Subcutaneous abdominal adipose tissue (tissue), 5 donors: Measurements from ENCODE around the gene ITPR3.

Source experiments
- H3K27ac ChIP-seq: one replicate; pipeline ENCODE4 v1.7.0; 2013; ENCODE audit warnings: low read depth, mild to moderate bottlenecking, inconsistent platforms, low read length, moderate library complexity
- H3K27me3 ChIP-seq, 5 donors: one replicate each; pipeline ENCODE4 v1.7.0; 2013; ENCODE audit warnings: low read length in 5 of 5, inconsistent platforms in 1 of 5; ENCODE audit not compliant: control insufficient read depth in 5 of 5, insufficient read depth in 4 of 5
- H3K36me3 ChIP-seq, 5 donors: one replicate each; pipeline ENCODE4 v1.7.0; 2013; ENCODE audit warnings: low read length in 5 of 5; ENCODE audit not compliant: control insufficient read depth in 5 of 5, insufficient read depth in 5 of 5
- H3K4me1 ChIP-seq, 5 donors: one replicate each; pipeline ENCODE4 v1.7.0; 2013; ENCODE audit warnings: low read length in 5 of 5, mild to moderate bottlenecking in 3 of 5, moderate library complexity in 1 of 5; ENCODE audit not compliant: control insufficient read depth in 5 of 5, insufficient read depth in 5 of 5
- H3K4me3 ChIP-seq, 5 donors: one replicate each; pipeline ENCODE4 v1.7.0; 2013; ENCODE audit warnings: low read length in 5 of 5, low read depth in 1 of 5
- H3K9ac ChIP-seq, 5 donors: one replicate each; pipeline ENCODE4 v1.7.0; 2013; ENCODE audit warnings: low read length in 5 of 5, mild to moderate bottlenecking in 4 of 5, moderate library complexity in 3 of 5
- H3K9me3 ChIP-seq, 5 donors: one replicate each; pipeline ENCODE4 v1.7.0; 2013; ENCODE audit warnings: low read length in 5 of 5; ENCODE audit not compliant: control insufficient read depth in 5 of 5
- donor health status: healthy.
- donor health status: healthy.
- donor health status: healthy.
- donor health status: healthy.
- donor health status: healthy.

ITPR3 gene

DNA sequence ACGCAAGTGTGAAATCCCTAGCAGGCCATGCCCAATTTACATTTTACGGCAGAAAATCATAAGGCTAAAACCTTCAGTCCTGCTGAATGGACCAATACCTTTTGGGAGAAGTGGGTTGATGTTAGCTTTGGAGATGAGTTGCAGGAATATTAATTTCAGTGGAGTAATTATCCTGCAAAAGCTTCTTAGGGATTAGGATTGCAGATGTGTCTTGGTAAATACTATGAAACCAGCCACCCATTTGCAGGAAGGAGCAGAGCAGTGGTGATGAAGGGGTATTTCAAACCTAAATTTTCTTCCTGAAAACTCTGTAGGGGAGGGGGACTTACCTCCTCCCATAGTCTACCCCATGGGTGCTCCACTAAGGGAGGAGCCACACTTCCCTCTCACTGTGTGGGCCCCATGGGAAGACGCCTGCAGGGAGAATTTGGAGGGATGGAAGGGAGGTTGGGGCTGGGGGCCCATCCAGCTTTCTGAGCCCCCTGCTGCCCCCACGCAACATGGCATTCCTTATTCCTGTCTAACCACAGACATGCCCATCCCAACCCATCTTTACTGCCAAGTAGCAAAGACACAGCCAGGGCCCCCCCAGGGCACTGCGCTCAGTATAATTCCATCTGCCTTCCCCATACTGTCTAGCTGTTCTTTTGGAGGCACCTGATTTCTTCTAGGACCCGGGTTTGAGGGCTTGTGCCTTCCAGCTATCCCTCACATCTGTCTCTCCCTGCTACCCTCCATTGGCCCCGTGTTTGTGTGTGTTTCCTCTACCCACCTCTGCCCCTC lies 105.0 kb downstream of the ITPR3 start:
- Histone ChIP-seq H3K9ac (no peak overlapping the region), H3K36me3 (no peaks in the 10 kb centered on the region), H3K4me3 (no peak overlapping the region), H3K9me3 (no peaks in the 10 kb centered on the region), H3K27ac (no peak overlapping the region), H3K27me3 (peaks cover 3 to 18% (median 11%) of the 10 kb centered on the region in 5 donors), H3K4me1 (peaks cover 0 to 16% (median 0%) of the 10 kb centered on the region in 5 donors)

DNA sequence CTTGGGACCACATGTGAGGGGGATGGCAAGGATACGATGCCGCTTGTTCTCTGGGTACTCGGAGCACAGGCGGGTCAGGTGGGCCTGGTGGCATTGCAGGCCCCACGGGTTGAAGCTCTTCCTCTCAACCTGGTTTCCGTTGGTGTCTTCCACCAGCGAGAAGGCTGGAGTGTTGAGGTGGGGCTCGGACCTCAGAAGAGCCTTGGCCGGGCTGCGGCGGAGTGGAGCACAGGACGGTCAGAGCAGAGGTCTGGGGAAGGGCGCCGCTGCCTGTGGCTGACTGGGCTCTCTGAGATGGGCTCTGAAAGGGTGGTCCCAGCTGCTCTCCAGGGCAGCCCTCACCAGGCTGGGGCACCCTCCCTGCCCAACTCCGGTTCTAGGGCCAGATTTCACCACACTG lies 105.6 kb downstream of the ITPR3 start:
- Histone ChIP-seq H3K4me1 (peaks cover 0 to 16% (median 0%) of the 10 kb centered on the region in 5 donors), H3K4me3 (no peak overlapping the region), H3K27me3 (peaks cover 3 to 16% (median 11%) of the 10 kb centered on the region in 5 donors), H3K9me3 (no peaks in the 10 kb centered on the region), H3K27ac (no peak overlapping the region), H3K36me3 (no peaks in the 10 kb centered on the region), H3K9ac (no peak overlapping the region)

DNA sequence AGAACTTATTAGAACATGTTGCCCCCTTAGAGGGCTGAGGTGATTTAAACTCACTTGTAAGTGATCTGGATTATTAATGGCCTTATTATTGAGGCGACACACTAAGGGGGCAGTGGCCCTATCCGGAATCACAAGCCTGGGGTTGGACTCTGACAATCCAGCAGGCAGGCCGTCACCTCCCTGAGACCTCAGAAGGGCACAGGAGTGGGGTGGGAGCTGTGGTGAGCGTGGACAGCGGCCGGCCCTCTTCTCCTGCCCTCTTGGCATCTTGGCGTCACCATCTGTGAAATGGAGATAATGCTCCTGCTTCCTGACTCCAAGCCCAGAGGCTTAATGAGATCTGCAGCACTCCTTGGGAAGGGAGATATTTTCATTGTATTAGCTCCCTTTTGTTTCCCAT lies 106.0 kb downstream of the ITPR3 start:
- no peak overlapping the region for H3K27ac ChIP-seq
- H3K36me3 ChIP-seq, result no peaks in the 10 kb centered on the region
- peaks cover 3 to 15% (median 8%) of the 10 kb centered on the region in 5 donors for H3K27me3 ChIP-seq
- peaks cover 0 to 16% (median 0%) of the 10 kb centered on the region in 5 donors for H3K4me1 ChIP-seq
- H3K9me3 ChIP-seq, result no peaks in the 10 kb centered on the region
- no peak overlapping the region for H3K4me3 ChIP-seq
- H3K9ac ChIP-seq, result no peak overlapping the region

DNA sequence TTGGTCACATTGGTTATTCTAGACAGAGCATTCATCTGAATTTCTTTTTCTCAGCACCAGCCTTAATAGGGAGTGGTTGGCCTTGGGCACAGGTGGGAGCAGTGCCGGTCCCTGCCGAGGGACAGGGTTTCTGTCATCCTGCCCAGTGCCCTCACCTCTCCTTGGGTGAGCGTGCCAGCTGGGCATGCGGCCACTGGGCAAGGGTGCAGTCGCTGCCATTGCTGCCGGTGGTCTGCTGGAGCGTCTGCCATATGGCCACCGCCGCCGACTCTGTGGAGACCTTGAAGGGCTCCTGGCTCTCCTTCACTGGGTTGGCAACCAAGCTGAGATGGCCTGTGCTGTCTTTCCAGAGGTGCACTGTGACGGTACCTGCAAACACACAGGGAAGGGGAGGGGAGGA lies 106.8 kb downstream of the ITPR3 start:
- Histone ChIP-seq H3K9ac (no peak overlapping the region), H3K36me3 (no peaks in the 10 kb centered on the region), H3K9me3 (no peaks in the 10 kb centered on the region), H3K27me3 (peaks cover 5 to 16% (median 6%) of the 10 kb centered on the region in 5 donors), H3K27ac (no peak overlapping the region), H3K4me3 (no peak overlapping the region), H3K4me1 (peaks cover 0 to 16% (median 0%) of the 10 kb centered on the region in 5 donors)

DNA sequence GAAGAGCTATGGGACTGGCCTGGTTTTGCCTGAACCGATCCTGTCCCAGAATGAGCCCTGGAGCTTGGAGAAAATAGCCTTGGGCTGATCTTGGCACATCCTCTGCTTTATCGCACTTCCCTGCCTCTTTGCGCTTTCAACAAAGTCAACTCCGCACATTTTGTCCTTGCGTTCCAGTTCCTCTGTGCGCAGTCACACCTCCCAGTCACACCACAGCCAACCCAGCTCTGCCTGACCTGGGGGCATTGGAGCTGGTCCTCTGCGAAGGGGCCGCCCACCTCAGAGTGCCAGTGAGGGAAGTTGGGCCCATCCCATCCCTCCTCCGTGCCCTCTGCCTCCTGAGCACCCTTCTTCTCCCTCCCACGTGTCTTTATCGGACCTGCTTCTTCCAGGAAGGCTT lies 107.3 kb downstream of the ITPR3 start:
- Histone ChIP-seq H3K4me1 (peaks cover 0 to 16% (median 0%) of the 10 kb centered on the region in 5 donors), H3K27me3 (peaks cover 5 to 16% (median 7%) of the 10 kb centered on the region in 5 donors), H3K36me3 (no peaks in the 10 kb centered on the region), H3K9me3 (no peaks in the 10 kb centered on the region), H3K27ac (no peak overlapping the region), H3K4me3 (no peak overlapping the region), H3K9ac (no peak overlapping the region)

DNA sequence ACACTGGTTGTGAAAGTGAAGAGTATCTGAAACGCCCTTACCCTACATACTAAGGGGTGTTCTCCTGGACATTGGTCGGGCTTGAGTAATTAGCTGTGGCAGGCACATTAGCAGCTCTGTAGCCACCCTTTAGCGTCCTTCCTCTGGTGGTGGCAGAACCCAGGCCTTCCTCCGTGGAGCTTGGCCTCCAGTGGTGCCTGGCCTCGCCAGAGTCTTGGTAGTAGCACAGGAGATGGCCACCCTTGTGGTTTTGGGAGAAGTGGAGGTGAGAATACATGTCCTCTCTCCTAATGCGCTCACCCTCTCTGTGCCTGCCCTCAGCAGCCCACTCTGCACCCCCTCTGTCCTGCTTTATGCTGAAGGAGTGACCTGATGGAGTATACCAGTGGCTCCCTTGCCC lies 107.9 kb downstream of the ITPR3 start:
- Histone ChIP-seq H3K9ac (no peak overlapping the region), H3K27me3 (peaks cover 0 to 11% (median 3%) of the 10 kb centered on the region in 5 donors), H3K4me1 (peaks cover 0 to 16% (median 0%) of the 10 kb centered on the region in 5 donors), H3K27ac (no peak overlapping the region), H3K36me3 (no peaks in the 10 kb centered on the region), H3K4me3 (no peak overlapping the region), H3K9me3 (no peaks in the 10 kb centered on the region)

DNA sequence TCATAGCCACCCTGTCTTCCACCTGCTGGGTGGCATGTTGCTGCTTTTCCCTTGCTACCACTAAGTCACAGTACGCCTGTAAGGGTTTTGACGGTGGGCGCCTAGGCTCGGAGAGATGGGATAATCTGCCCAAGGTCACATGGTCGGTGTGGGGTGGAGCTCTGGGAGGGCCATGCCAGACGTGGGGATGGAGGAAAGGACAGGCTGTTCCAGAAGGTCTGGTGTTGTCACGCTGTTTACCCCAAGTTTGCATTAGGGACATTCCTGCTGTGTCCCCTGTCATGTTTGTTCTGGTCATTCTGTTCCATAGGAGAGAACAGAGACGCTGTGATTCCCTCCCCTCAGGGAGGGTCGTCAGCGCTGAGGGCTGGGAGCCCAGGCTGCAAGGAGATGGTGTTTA lies 109.5 kb downstream of the ITPR3 start:
- Histone ChIP-seq H3K27ac (no peak overlapping the region), H3K4me3 (no peak overlapping the region)

DNA sequence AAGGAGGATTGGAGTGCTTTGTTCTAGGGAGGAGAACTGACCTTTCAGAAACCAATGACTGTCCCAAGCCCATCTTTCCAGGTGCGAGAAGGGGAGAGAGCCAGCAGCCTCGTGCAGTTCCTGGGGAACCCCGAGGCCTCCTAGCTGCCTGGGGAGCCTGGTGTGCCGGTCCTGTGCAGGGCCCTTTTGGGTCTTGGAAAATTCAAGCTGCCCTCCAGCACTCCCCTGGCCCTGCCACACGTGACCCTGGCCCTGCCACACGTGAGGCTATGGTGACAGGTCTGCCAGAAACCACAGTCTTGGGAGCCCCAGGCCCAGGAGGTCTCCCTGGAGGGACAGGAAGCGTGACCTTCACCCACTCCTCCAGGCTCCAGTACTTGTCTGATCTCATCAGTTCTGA lies 109.9 kb downstream of the ITPR3 start:
- Histone ChIP-seq H3K4me1 (peaks cover 0 to 16% (median 0%) of the 10 kb centered on the region in 5 donors), H3K9me3 (no peaks in the 10 kb centered on the region)

More for the DNA sequence above, 109.5 kb downstream of the ITPR3 start:
- H3K9ac ChIP-seq, result no peak overlapping the region
- H3K4me1 ChIP-seq, result peaks cover 0 to 16% (median 0%) of the 10 kb centered on the region in 5 donors
- no peaks in the 10 kb centered on the region for H3K9me3 ChIP-seq
- H3K36me3 ChIP-seq, result no peaks in the 10 kb centered on the region
- peaks cover 0 to 9% (median 3%) of the 10 kb centered on the region in 5 donors for H3K27me3 ChIP-seq

DNA sequence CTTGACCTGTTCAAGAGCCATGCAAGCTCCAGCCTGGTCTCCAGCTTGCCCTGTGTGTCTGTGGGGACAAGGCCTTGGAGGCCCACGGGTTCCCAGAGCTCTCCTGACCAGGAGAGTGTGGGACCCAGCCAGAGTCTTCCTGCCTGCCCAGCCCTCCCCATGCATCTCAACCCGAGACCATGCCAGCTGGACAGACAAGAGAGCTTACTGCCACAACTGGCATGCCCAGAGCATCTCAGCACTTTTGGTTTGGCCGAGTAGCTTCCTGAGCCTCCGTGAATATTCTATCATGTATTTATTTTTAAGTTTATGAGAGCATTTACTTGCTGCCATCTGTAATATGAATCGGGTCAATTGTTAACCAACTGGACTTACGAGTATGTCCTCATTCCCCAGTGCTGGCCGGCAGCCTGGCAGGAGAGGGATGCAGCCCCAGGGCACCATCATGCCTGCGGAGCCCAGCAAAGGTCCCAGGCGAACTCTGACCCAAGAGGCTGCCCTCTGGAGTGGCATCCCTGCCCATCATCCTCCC lies 110.7 kb downstream of the ITPR3 start:
- H3K4me3 ChIP-seq, result no peak overlapping the region
- H3K27ac ChIP-seq, result no peak overlapping the region
- H3K9ac ChIP-seq, result no peak overlapping the region
- peaks cover 0 to 16% (median 0%) of the 10 kb centered on the region in 5 donors for H3K4me1 ChIP-seq
- H3K27me3 ChIP-seq, result peaks cover 0 to 9% (median 3%) of the 10 kb centered on the region in 5 donors
- H3K36me3 ChIP-seq, result no peaks in the 10 kb centered on the region
- H3K9me3 ChIP-seq, result no peaks in the 10 kb centered on the region

More for the DNA sequence above, 109.9 kb downstream of the ITPR3 start:
- Histone ChIP-seq H3K27me3 (peaks cover 0 to 9% (median 3%) of the 10 kb centered on the region in 5 donors), H3K9ac (no peak overlapping the region), H3K4me3 (no peak overlapping the region), H3K36me3 (no peaks in the 10 kb centered on the region), H3K27ac (no peak overlapping the region)

DNA sequence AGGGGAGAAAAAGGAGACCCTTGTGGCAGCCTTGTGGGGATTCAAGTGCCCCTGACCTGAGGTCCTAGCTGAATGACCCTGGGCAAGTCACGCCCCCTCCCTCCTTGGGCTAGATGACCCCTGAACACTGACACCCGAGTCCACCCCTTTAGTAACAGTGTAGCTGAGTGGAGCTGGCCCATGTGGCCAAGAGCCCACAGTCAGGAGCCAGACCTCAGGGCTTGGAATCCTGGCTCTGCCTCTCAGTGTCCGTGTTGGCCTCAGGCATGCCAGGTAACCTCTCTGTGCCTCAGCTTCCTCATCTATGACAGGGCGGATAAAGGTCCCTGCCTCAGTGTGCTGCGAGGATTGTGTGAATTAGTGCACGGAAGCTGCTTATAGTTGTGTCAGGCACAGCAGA lies 111.3 kb downstream of the ITPR3 start:
- Histone ChIP-seq H3K27ac (no peak overlapping the region), H3K4me3 (no peak overlapping the region), H3K9ac (no peak overlapping the region), H3K27me3 (peaks cover 0 to 9% (median 3%) of the 10 kb centered on the region in 5 donors), H3K4me1 (peaks cover 0 to 12% (median 2%) of the 10 kb centered on the region in 5 donors), H3K9me3 (no peaks in the 10 kb centered on the region), H3K36me3 (no peaks in the 10 kb centered on the region)
